CD4-positive, alpha-beta T cell treated with Interleukin-6 at 100 ng/mL for 8 hours (primary cell): ENCODE data around the gene LZTS3.
"Not testable (repeated sequence)": the region's sequence is repeated elsewhere in the genome, so short reads cannot be mapped to it uniquely, and the experiment has no call there.

Source experiments
- DNase-seq: peaks from one replicate; pipeline ENCODE4 v3.0.0-alpha.2; 2020; ENCODE audit warnings: mixed read lengths, low spot score

Gene LZTS3

GRCh38 chr20:3192226-3193015 lies 19.1 kb upstream of the LZTS3 start:
- no peak for DNase-seq

- DNase-seq = no peak
Observed at GRCh38 chr20:3190681-3191111, 17.3 kb upstream of the LZTS3 start.

GRCh38 chr20:3189561-3190131 lies 16.3 kb upstream of the LZTS3 start:
- DNase-seq = no peak

GRCh38 chr20:3188823-3189413 lies 15.6 kb upstream of the LZTS3 start:
- no peak for DNase-seq

- not testable (repeated sequence) for DNase-seq
Observed at GRCh38 chr20:3187861-3188260, 14.5 kb upstream of the LZTS3 start.

GRCh38 chr20:3183896-3184612 lies 10.7 kb upstream of the LZTS3 start:
- DNase-seq = no peak

- DNase-seq = not testable (repeated sequence)
Observed at GRCh38 chr20:3182429-3182828, 9.1 kb upstream of the LZTS3 start.

- no peak for DNase-seq
Observed at GRCh38 chr20:3181270-3181669, 7.9 kb upstream of the LZTS3 start.

- DNase-seq = no peak
Observed at GRCh38 chr20:3180319-3180718, 7.0 kb upstream of the LZTS3 start.

GRCh38 chr20:3177746-3178485 lies 4.6 kb upstream of the LZTS3 start:
- DNase-seq = no peak

GRCh38 chr20:3175270-3175669 lies 1.9 kb upstream of the LZTS3 start:
- DNase-seq = no peak

GRCh38 chr20:3174442-3175261 lies 1.3 kb upstream of the LZTS3 start:
- DNase-seq = no peak

GRCh38 chr20:3173610-3174441 lies 477 bp upstream of the LZTS3 start:
- DNase-seq = peak; percentile 87

- no peak for DNase-seq
Observed at GRCh38 chr20:3172126-3172932, 1.0 kb downstream of the LZTS3 start.

GRCh38 chr20:3171391-3172125 lies 1.8 kb downstream of the LZTS3 start:
- DNase-seq = no peak

GRCh38 chr20:3168829-3169590 lies 4.3 kb downstream of the LZTS3 start:
- no peak for DNase-seq

- DNase-seq = no peak
Observed at GRCh38 chr20:3168079-3168828, 5.1 kb downstream of the LZTS3 start.
